Activated CD4-positive, alpha-beta memory T cell treated with anti-CD3 and anti-CD28 coated beads for 36 hours (primary cell): ENCODE results near the gene TREM2. TPM values are rescaled to one million over a fixed set of nuclear protein-coding genes. Genes with fewer than 3 reads are reported as not detected.

Experiments used
- CTCF ChIA-PET: fragments of 350-600 bp; sonication (Branson Sonifier 250); formaldehyde crosslinking; loops from one replicate; lab custom pipeline; 2021; ENCODE audit warnings: antibody characterized with exemption, inconsistent platforms; lab: Charles Lee
- POLR2A ChIA-PET: fragments of 350-600 bp; sonication (Branson Sonifier 250); formaldehyde crosslinking; loops from one replicate; lab custom pipeline; 2021; ENCODE audit warnings: antibody characterized with exemption; lab: Charles Lee
- DNase-seq: peaks from one replicate; pipeline ENCODE4 v3.0.0-alpha.2; 2020
- H3K27ac Mint-ChIP-seq: one replicate; pipeline ENCODE4 v1.8.0; 2021; ENCODE audit warnings: mixed read lengths
- H3K27me3 Mint-ChIP-seq: one replicate; pipeline ENCODE4 v1.8.0; 2021; ENCODE audit warnings: mixed read lengths
- H3K36me3 Mint-ChIP-seq: one replicate; pipeline ENCODE4 v1.8.0; 2021; ENCODE audit warnings: mixed read lengths
- H3K4me1 Mint-ChIP-seq: one replicate; pipeline ENCODE4 v1.8.0; 2021; ENCODE audit warnings: low read depth, mixed read lengths
- H3K4me3 Mint-ChIP-seq: one replicate; pipeline ENCODE4 v1.8.0; 2021; ENCODE audit warnings: mild to moderate bottlenecking, mixed read lengths
- H3K9me3 Mint-ChIP-seq: one replicate; pipeline ENCODE4 v1.8.0; 2021; ENCODE audit warnings: mixed read lengths
- intact Hi-C: fragments of 100-400 bp; cut with micrococcal nuclease; formaldehyde crosslinking; loops from one replicate; pipeline ENCODE4 v1.15.1; 2023
- total RNA-seq, 2 experiments: library from RNA; stranded (reverse); gene quantifications; one replicate each; pipeline ENCODE4 v1.2.3, GENCODE V29; 2021

TREM2 gene
- total RNA-seq, 2 experiments from 2014 or later = not detected

DNA sequence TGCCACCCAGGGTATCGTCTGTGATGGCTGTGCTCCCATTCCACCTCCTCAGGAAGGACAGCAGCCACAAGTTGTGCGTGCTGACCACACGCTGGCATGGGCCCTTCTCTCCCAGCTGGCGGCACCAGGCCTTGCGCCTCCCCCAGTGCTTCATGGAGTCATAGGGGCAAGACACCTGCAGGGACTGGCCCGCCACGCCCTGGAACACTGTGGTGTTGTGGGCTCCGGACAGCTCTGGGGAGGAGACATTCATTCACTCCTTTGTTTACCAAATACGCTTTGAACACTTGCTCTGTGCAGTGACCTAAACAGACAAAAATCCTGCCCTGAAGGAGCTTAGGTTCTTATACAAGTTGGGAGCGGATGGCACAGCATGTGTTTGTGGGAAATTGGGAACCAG is 1.5 kb downstream of the TREM2 start:
- ChIA-PET POLR2A (no interaction called here), CTCF (no interaction called here)
- H3K36me3 Mint-ChIP-seq = no peaks in the 10 kb centered on the region
- intact Hi-C loops = no loop called here
- H3K4me1 Mint-ChIP-seq = no peaks in the 10 kb centered on the region
- peaks cover 7% of the 10 kb centered on the region for H3K27me3 Mint-ChIP-seq
- no peaks in the 10 kb centered on the region for H3K9me3 Mint-ChIP-seq
- H3K4me3 Mint-ChIP-seq = no peak overlapping the region
- no peak overlapping the region for H3K27ac Mint-ChIP-seq
- DNase-seq = no peak

DNA sequence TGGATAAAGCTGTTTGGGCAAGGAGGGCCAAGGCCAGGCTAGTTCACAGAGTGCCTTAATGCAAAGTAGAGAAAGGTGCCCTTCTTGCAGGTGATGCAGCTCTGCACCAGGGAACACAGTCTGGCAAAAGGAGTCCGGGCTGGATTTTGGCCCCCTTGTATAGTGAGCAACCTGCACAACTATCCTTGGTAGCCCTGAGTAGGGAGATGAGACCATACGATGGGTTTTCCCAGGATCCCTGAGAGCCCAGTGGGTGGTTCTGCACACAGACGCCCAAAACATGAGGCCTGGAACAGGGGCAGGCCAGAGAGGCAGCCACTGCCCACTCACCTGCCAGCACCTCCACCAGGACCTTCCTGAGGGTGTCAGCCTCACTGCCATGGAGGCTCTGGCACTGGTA is 2.0 kb downstream of the TREM2 start:
- no peaks in the 10 kb centered on the region for H3K4me1 Mint-ChIP-seq
- DNase-seq = no peak
- H3K9me3 Mint-ChIP-seq = no peaks in the 10 kb centered on the region
- CTCF ChIA-PET = no interaction called here
- no peak overlapping the region for H3K27ac Mint-ChIP-seq
- no peak overlapping the region for H3K4me3 Mint-ChIP-seq
- POLR2A ChIA-PET = no interaction called here
- intact Hi-C loops = no loop called here
- H3K36me3 Mint-ChIP-seq = no peaks in the 10 kb centered on the region
- peaks cover 7% of the 10 kb centered on the region for H3K27me3 Mint-ChIP-seq

DNA sequence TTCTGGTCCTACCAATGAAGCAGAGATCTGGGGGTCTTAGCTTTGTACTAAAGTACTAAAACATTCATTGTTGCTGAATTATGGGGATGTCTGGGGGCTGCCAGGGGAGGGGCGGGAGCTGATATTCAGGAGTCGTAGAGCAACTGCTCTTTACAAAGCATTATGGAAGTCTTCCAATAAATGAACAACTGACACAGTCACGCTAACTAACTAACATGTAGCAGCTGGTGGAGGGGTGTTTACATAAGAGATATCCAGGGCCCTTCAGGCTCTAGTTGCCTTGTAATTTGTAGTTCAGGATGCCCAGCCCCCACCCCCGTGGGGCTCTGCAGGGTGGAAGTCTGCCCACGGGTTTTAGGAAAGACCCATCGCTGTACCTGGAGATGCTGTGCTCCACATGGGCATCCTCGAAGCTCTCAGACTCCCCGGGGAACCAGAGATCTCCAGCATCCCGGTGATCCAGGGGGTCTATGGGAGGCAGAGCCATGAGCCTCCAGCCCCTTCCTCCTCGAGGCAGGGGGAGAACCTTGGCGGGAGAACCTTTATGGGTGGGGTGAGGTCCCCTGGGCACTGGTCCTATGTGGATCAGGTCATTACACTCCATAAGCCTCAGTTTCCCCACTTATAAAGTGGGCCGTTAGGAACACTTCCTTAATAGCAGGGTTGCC is 3.4 kb downstream of the TREM2 start:
- H3K9me3 Mint-ChIP-seq = no peaks in the 10 kb centered on the region
- no peak overlapping the region for H3K4me3 Mint-ChIP-seq
- ChIA-PET CTCF (no interaction called here), POLR2A (no interaction called here)
- DNase-seq = no peak
- no peaks in the 10 kb centered on the region for H3K4me1 Mint-ChIP-seq
- peaks cover 7% of the 10 kb centered on the region for H3K27me3 Mint-ChIP-seq
- H3K27ac Mint-ChIP-seq = no peak overlapping the region
- intact Hi-C loops = no loop called here
- H3K36me3 Mint-ChIP-seq = no peaks in the 10 kb centered on the region

DNA sequence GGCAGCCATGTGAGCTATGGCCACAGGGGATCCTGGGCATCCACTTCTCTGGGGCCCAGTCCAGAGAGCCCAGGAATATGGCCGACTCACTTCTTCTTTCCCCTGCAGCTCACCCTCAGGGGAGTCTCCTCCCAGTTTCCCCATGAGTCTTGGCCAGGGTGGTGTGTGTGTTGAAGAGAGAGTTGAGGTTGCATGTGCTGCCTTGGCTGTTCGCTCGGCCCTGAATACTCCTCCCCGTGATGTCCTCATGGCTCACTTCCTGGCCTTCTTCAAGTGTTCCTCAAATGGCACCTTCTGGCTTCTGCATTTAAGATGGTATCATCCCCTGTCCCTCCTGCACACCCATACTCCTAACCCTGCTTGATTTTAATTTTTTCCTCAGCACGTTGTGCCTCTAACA is 5.6 kb downstream of the TREM2 start:
- intact Hi-C loops = no loop called here
- Mint-ChIP-seq H3K9me3 (no peaks in the 10 kb centered on the region), H3K27me3 (peaks cover 2% of the 10 kb centered on the region), H3K27ac (no peak overlapping the region), H3K36me3 (no peaks in the 10 kb centered on the region), H3K4me1 (no peaks in the 10 kb centered on the region), H3K4me3 (no peak overlapping the region)
- ChIA-PET CTCF (interaction anchor here (1.4 kb wide), 1 partner anchor 25 kb away, joined by 3 read pairs; no protein-coding TSS in a partner anchor), POLR2A (no interaction called here)
- no peak for DNase-seq

DNA sequence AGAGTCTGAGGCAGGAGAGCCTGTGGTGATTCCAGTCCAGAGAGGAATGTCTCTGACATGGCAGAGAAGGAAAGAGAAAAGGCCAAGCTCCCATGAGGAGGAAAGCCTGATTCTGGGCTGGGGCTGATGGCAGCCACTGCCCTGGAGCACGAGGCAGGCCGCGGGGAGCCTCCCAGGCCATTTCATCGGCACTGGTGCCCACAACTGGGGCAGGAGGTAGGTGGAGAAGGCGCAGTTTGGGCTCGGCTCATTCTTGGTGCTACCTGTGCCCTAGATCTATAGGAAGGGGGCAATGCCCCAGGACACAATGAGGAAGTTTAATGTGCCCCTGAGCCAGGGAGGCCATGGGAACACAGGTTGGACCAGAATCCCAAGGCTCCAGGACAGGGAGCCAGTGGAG is 6.1 kb downstream of the TREM2 start:
- H3K4me3 Mint-ChIP-seq = no peak overlapping the region
- no peaks in the 10 kb centered on the region for H3K9me3 Mint-ChIP-seq
- ChIA-PET CTCF (no interaction called here), POLR2A (no interaction called here)
- no peaks in the 10 kb centered on the region for H3K36me3 Mint-ChIP-seq
- H3K4me1 Mint-ChIP-seq = no peaks in the 10 kb centered on the region
- intact Hi-C loops = no loop called here
- no peak overlapping the region for H3K27ac Mint-ChIP-seq
- no peak for DNase-seq
- H3K27me3 Mint-ChIP-seq = peaks cover 2% of the 10 kb centered on the region

DNA sequence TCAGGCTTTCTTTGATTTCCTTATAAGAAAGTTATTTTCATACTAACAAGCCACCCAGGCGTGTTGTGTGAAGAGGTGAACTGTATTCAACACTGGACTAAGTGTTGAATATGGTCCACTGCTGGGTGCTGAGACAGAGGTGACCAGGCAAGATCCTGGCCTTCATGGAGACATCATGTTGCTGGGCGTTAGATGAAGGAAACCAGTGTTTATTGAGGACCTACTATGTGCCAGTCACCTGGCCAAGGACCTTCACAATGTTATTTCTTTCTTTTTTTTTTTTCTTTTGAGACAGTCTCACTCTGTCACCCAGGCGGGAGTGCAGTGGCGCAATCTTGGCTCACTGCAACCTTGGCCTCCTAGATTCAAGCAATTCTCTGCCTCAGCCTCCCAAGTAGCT is 6.9 kb downstream of the TREM2 start:
- Mint-ChIP-seq H3K9me3 (no peaks in the 10 kb centered on the region), H3K27ac (no peak overlapping the region), H3K36me3 (no peaks in the 10 kb centered on the region), H3K27me3 (peaks cover 2% of the 10 kb centered on the region), H3K4me3 (no peak overlapping the region), H3K4me1 (no peaks in the 10 kb centered on the region)
- ChIA-PET CTCF (no interaction called here), POLR2A (no interaction called here)
- no peak for DNase-seq
- intact Hi-C loops = no loop called here

DNA sequence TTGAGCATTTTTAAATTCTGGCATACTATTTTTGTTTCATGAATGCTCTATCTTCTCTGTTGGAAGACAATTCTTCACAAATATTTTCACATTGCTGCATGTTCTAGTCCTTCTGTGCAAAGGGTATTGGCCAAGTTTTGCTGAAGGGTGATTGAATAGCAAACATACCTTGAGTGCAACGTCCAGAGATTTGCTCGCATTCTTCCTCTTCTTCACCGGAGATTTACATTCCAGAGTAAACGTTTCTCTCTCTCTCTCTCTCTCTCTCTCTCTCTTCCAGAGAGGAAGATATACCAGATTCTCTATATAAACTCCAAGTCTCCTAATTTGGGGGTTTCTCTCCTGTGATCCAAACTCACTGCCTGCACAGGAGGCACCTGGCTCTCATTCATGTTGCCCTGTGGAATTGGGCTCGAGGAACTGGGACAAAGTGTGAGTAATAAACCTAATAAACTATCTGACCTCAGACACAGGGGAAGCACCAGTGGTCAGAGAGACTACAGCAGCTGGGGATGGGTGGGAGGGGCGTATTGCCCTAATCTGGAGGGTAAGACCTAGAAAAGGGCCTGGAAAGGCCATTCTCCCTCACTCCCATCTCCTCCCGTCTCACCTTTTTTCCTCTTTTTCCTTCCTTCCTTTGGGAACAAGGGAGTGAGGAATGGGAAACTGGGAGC is 7.6 kb downstream of the TREM2 start:
- ChIA-PET CTCF (interaction anchor here (2.3 kb wide), 1 partner anchor 27 kb away, joined by 10 read pairs; no protein-coding TSS in a partner anchor), POLR2A (no interaction called here)
- Mint-ChIP-seq H3K4me3 (no peak overlapping the region), H3K36me3 (no peaks in the 10 kb centered on the region), H3K4me1 (no peaks in the 10 kb centered on the region), H3K9me3 (no peaks in the 10 kb centered on the region), H3K27me3 (peaks cover 2% of the 10 kb centered on the region), H3K27ac (no peak overlapping the region)
- no peak for DNase-seq
- intact Hi-C loops = no loop called here

DNA sequence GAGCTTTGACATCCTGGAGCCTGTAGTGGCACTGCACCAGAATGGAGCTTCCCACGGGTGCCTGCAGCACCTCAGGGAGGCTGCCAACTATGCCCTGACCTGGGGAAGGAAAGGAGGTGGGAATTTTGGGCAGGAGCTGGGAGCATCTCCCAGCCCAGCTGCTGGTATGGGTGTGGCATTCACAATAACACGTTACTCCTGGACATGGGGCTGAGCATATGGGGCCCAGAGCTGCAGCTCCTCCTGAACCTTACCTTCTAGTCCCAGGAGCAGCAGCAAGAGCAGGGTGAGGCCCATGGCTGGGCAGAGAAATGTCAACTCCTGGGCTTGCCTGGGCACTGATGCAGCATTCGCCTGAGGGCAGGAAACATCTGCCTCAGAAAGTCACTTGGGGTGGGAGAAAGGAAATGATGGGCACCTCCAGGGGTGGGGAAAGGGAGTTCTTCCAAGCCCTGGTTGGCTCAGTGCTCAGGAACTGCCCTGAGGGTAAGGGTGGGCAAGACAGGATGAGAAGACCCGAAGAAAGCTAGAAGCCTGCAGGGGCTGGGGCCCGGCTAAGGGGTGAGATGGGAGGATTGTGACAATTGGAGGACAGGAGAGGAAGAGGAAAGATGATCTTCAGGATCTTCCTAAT is 8.8 kb downstream of the TREM2 start, which contains the start of gene TREML1:
Gene TREML1, minus strand, starts transcription at position 356 of the 634 bp plus-strand sequence. Its CDS starts 59 bp downstream, at position 297.
- peaks cover 2% of the 10 kb centered on the region for H3K27me3 Mint-ChIP-seq
- no peaks in the 10 kb centered on the region for H3K9me3 Mint-ChIP-seq
- DNase-seq = no peak
- ChIA-PET POLR2A (no interaction called here), CTCF (interaction anchor here (0.9 to 2.3 kb wide), 2 partner anchors 28 to 30 kb away, joined by 3 to 10 read pairs; no protein-coding TSS in a partner anchor)
- H3K27ac Mint-ChIP-seq = no peak within 1 kb of the TSS
- H3K36me3 Mint-ChIP-seq = no peaks in the 10 kb centered on the region
- no peak within 1 kb of the TSS for H3K4me3 Mint-ChIP-seq
- intact Hi-C loops = no loop called here
- no peaks in the 10 kb centered on the region for H3K4me1 Mint-ChIP-seq

DNA sequence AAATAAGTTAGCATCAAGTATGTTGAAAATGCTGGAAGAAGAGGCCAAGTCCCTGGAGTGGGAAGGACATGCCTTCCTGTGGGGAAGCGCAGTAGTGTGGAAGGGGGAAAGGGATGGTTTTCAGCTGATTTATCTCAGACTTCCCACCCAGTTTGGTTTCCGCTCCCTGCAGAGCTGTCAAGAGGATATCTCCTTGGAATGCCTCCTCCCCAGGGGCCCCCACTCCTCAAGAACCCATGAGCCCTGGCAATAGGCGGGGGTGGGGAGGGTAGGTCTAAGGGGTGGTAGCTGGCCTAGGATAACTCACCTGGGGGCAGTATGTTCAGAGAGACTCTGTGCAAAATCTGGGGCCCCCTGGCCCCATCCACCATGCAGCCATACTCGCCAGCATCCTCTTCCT is 9.5 kb downstream of the TREM2 start:
- POLR2A ChIA-PET = no interaction called here
- CTCF ChIA-PET = interaction anchor here (0.9 to 2.3 kb wide), 2 partner anchors 29 to 31 kb away, joined by 3 to 10 read pairs; no protein-coding TSS in a partner anchor
- no peaks in the 10 kb centered on the region for H3K36me3 Mint-ChIP-seq

DNA sequence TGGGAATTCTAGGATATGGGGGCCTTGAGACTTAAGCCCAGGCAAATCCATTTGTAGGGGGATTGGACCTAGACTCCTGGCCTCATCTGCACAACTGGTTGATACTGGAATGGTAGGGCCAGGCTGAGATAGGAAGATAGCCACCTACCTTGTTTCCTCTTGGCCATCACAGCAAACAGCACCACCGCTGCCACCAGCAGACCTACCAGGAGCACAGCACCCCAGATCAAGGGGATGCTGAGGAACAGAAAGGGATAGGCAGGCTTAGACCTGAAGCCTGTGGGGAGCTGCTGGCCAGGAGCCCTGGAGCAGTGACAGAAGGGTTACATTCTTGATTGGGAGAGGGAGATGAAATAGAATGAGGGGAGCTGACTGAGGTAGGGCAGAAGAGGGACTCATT is 12.2 kb downstream of the TREM2 start:
- H3K27me3 Mint-ChIP-seq = no peaks in the 10 kb centered on the region
- peaks cover 2% of the 10 kb centered on the region for H3K36me3 Mint-ChIP-seq
- ChIA-PET POLR2A (no interaction called here), CTCF (no interaction called here)
- H3K4me3 Mint-ChIP-seq = no peak overlapping the region
- no peaks in the 10 kb centered on the region for H3K9me3 Mint-ChIP-seq
- no peak overlapping the region for H3K27ac Mint-ChIP-seq
- no peak for DNase-seq
- intact Hi-C loops = no loop called here
- peaks cover 10% of the 10 kb centered on the region for H3K4me1 Mint-ChIP-seq

More for the DNA sequence above, 9.5 kb downstream of the TREM2 start:
- no peak overlapping the region for H3K4me3 Mint-ChIP-seq
- H3K4me1 Mint-ChIP-seq = no peaks in the 10 kb centered on the region
- peaks cover 2% of the 10 kb centered on the region for H3K27me3 Mint-ChIP-seq
- intact Hi-C loops = no loop called here
- no peak for DNase-seq
- no peaks in the 10 kb centered on the region for H3K9me3 Mint-ChIP-seq
- H3K27ac Mint-ChIP-seq = no peak overlapping the region

DNA sequence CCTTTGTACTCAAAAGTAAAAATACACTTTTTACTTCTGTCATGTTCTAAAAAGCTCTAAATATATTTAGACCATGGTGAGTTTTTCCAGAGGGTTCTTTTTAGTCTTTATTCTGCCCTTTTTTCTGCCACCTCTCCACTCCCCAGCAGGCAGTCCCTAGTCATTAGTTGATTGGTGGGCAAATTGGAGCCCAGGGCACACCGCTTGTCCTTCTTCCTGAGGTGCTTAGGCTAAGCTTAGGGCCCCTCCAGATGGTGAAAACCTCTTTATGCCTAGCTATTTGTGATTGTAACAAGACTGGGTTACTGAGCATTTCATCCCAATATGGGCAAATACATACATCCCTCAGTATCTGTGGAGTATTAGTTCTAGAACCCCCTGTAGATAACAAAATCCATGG is 15.0 kb downstream of the TREM2 start:
- no peaks in the 10 kb centered on the region for H3K9me3 Mint-ChIP-seq
- H3K27ac Mint-ChIP-seq = no peak overlapping the region
- no peak for DNase-seq
- H3K4me1 Mint-ChIP-seq = peaks cover 10% of the 10 kb centered on the region
- POLR2A ChIA-PET = no interaction called here
- H3K27me3 Mint-ChIP-seq = no peaks in the 10 kb centered on the region
- H3K36me3 Mint-ChIP-seq = peaks cover 6% of the 10 kb centered on the region
- CTCF ChIA-PET = interaction anchor here (0.8 kb wide), 1 partner anchor 9 kb away, joined by 3 read pairs; no protein-coding TSS in a partner anchor
- H3K4me3 Mint-ChIP-seq = no peak overlapping the region
- intact Hi-C loops = no loop called here

DNA sequence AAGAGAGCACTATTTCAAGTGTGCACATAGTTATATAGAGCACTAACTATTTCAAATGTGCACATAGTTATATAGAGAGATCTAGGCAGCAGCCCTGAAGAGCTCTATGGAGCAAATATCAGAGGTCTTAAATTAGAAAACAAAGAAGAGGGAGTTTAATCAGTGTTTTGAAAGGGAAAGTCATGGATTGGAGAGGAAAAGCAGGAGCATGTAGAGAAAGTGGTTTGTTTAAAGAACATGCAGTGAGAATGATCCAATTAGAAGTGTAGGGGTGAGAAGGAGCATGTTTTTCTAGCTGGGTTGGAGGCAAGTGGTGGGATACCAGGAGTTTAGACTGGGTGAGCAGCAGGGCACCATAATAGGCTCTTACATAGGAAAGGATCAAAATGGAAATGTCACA is 26.0 kb downstream of the TREM2 start:
- Mint-ChIP-seq H3K36me3 (peaks cover 16% of the 10 kb centered on the region), H3K27me3 (no peaks in the 10 kb centered on the region), H3K27ac (no peak overlapping the region), H3K4me3 (no peak overlapping the region), H3K9me3 (no peaks in the 10 kb centered on the region), H3K4me1 (no peaks in the 10 kb centered on the region)
- CTCF ChIA-PET = no interaction called here
- POLR2A ChIA-PET = no interaction called here
- no peak for DNase-seq
- intact Hi-C loops = no loop called here
